ENCODE data around the gene SGK1.
A peak's percentile ranks its signal among the peaks of the same experiment; 100 is the strongest.

The SGK1 gene

GRCh38 chr6:134317471-134318131, at the start of gene SGK1:
Gene SGK1 (minus strand): TSS chr6:134318112. CDS start chr6:134317460, 652 bp downstream.
- peak; percentile 8 for DNase-seq

- no peak for DNase-seq
These were observed 45.6 kb upstream of the SGK1 start for GRCh38 chr6:134363323-134364039.

GRCh38 chr6:134361011-134361410, 43.1 kb upstream of the SGK1 start:
- no peak for DNase-seq

- DNase-seq, result no peak
These were observed 41.4 kb upstream of the SGK1 start for GRCh38 chr6:134359302-134359701.

GRCh38 chr6:134358320-134358719, 40.4 kb upstream of the SGK1 start:
- no peak for DNase-seq

GRCh38 chr6:134357022-134357487, 39.1 kb upstream of the SGK1 start:
- no peak for DNase-seq

GRCh38 chr6:134356405-134356804, 38.5 kb upstream of the SGK1 start:
- DNase-seq, result no peak

- DNase-seq, result peak; percentile 26
These were observed 35.0 kb upstream of the SGK1 start for GRCh38 chr6:134352786-134353480.

- DNase-seq, result no peak
These were observed 33.9 kb upstream of the SGK1 start for GRCh38 chr6:134351615-134352474.

- DNase-seq, result no peak
These were observed 30.2 kb upstream of the SGK1 start for GRCh38 chr6:134347885-134348805.

GRCh38 chr6:134346932-134347545, 29.1 kb upstream of the SGK1 start:
- DNase-seq, result no peak

GRCh38 chr6:134345789-134346188, 27.9 kb upstream of the SGK1 start:
- no peak for DNase-seq

- DNase-seq, result no peak
These were observed 25.2 kb upstream of the SGK1 start for GRCh38 chr6:134343066-134343465.

- DNase-seq, result no peak
These were observed 24.2 kb upstream of the SGK1 start for GRCh38 chr6:134341999-134342567.

- DNase-seq, result no peak
These were observed 22.5 kb upstream of the SGK1 start for GRCh38 chr6:134340179-134340975.

- DNase-seq, result no peak
These were observed 21.3 kb upstream of the SGK1 start for GRCh38 chr6:134339216-134339615.

GRCh38 chr6:134331256-134331655, 13.3 kb upstream of the SGK1 start:
- no peak for DNase-seq

- DNase-seq, result no peak
These were observed 12.6 kb upstream of the SGK1 start for GRCh38 chr6:134330555-134330954.

GRCh38 chr6:134328792-134329191, 10.9 kb upstream of the SGK1 start:
- DNase-seq, result no peak

- no peak for DNase-seq
These were observed 10.2 kb upstream of the SGK1 start for GRCh38 chr6:134328138-134328537.

Data from CD4-positive, alpha-beta T cell treated with Interleukin-4 for 4 hours (primary cell).